ENCODE results near the gene JPH3.

The JPH3 gene

DNA sequence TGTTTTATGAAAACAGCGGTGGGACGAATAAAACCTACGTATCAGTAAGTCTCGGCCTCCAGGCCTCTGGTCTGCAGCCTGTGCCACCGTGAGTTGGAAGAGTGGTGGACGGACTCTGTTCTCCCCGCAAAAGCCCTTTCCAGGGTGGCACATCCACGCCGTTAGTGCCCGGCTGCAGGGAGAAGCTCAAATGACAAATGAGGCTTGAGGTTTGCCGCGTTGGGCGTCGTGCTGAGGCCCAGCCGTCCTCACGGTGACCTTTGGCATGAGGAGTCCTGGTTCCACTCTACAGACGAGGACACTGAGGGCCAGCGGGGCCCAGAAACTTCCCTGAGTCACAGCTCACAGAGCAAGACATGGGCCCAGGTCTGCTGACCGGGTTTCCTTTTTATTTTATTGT is 40.2 kb downstream of the JPH3 start:
- Mint-ChIP-seq H3K27ac (no peak overlapping the region), H3K4me3 (no peak overlapping the region), H3K9me3 (no peaks in the 10 kb centered on the region), H3K4me1 (no peaks in the 10 kb centered on the region), H3K36me3 (ENCODE audit: low read depth) (no peaks in the 10 kb centered on the region), H3K27me3 (ENCODE audit: low read depth, poor library complexity) (peaks cover 26% of the 10 kb centered on the region)
- no peak for DNase-seq
- TF ChIP-seq, protein P1, sequence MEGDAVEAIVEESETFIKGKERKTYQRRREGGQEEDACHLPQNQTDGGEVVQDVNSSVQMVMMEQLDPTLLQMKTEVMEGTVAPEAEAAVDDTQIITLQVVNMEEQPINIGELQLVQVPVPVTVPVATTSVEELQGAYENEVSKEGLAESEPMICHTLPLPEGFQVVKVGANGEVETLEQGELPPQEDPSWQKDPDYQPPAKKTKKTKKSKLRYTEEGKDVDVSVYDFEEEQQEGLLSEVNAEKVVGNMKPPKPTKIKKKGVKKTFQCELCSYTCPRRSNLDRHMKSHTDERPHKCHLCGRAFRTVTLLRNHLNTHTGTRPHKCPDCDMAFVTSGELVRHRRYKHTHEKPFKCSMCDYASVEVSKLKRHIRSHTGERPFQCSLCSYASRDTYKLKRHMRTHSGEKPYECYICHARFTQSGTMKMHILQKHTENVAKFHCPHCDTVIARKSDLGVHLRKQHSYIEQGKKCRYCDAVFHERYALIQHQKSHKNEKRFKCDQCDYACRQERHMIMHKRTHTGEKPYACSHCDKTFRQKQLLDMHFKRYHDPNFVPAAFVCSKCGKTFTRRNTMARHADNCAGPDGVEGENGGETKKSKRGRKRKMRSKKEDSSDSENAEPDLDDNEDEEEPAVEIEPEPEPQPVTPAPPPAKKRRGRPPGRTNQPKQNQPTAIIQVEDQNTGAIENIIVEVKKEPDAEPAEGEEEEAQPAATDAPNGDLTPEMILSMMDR (IDR thresholded peaks at IDR 0.05) = no peak

DNA sequence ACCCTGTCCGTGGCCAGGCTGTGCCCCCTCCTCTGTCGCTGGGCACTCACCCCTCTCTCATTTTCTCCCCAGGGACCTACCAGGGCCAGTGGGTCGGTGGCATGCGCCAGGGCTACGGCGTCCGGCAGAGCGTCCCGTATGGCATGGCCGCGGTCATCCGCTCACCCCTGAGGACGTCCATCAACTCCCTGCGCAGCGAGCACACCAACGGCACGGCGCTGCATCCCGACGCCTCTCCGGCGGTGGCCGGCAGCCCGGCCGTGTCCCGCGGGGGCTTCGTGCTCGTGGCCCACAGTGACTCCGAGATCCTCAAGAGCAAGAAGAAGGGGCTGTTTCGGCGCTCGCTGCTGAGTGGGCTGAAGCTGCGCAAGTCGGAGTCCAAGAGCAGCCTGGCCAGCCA is 41.9 kb downstream of the JPH3 start:
- TF ChIP-seq, protein P1 (IDR thresholded peaks at IDR 0.05) = no peak
- no peak overlapping the region for H3K27ac Mint-ChIP-seq
- H3K4me3 Mint-ChIP-seq = no peak overlapping the region
- peaks cover 15% of the 10 kb centered on the region for H3K27me3 Mint-ChIP-seq (ENCODE audit: low read depth, poor library complexity)
- DNase-seq = no peak
- no peaks in the 10 kb centered on the region for H3K36me3 Mint-ChIP-seq (ENCODE audit: low read depth)
- no peaks in the 10 kb centered on the region for H3K9me3 Mint-ChIP-seq
- H3K4me1 Mint-ChIP-seq = peaks cover 7% of the 10 kb centered on the region

DNA sequence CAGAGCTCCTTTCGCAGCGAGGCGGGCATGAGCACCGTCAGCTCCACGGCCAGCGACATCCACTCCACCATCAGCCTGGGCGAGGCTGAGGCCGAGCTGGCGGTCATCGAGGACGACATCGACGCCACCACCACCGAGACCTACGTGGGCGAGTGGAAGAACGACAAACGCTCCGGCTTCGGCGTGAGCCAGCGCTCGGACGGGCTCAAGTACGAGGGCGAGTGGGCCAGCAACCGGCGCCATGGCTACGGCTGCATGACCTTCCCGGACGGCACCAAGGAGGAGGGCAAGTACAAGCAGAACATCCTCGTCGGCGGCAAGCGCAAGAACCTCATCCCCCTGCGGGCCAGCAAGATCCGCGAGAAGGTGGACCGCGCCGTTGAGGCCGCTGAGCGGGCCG is 42.3 kb downstream of the JPH3 start:
- Mint-ChIP-seq H3K36me3 (ENCODE audit: low read depth) (no peaks in the 10 kb centered on the region), H3K9me3 (no peaks in the 10 kb centered on the region), H3K27me3 (ENCODE audit: low read depth, poor library complexity) (peaks cover 13% of the 10 kb centered on the region), H3K4me3 (no peak overlapping the region), H3K27ac (no peak overlapping the region), H3K4me1 (peaks cover 7% of the 10 kb centered on the region)
- TF ChIP-seq, protein P1 (IDR thresholded peaks at IDR 0.05) = no peak
- DNase-seq = no peak

DNA sequence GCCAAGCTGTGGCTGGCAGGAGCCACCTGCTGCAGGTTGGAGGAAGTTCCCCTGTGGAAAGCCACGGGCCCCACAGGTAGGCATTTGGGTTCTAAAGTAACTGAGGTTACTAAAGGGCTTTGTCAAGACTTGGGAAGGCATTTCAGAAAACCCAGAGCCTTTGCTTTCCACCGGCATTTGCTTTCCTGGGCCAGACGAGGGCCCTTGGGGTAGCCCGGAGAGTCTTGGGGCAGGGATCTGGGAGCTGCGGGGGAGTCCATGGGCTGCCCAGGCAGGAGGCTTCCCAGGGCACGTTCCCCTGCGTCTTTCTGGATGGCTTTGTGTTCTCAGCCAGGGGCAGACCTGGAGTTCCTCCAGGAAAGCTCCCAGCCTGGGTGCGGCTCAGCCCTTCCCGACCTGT is 43.5 kb downstream of the JPH3 start:
- no peaks in the 10 kb centered on the region for H3K9me3 Mint-ChIP-seq

DNA sequence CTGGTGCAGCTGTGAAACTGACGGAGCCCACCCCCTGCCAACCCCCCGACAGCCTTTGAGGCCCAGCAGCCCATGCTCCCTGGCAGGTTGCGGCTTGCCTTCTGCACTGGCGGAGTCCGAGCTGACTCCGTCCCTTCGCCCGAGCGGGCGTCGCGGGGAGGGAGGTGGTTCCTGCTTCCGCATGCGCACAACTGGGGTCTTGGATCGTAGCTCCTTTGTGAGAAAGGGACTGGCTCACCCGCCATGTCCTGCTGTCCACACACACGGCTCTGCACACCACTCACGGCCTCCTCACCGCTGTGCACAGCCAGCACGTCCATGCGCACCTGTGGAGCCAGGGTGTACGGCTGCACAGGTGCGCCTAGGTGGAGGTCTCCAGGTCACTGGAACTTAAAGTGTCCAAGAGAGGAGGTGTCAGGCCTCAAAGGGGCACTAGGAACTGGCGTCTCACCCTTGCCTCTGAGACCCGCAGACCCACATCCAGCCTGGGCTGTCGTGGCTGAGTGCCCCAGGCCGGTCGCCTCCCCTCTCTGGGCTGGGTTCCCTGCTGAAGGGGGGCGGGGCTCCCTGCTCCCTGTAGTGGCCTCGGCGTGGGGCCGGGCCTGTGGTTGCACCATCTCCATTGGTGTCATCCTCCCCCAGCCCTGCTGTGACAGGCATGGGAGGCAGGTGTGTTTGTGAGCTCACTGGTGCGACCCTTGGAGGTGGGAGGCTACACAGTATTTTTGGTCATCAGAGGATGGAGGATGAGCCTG is 45.3 kb downstream of the JPH3 start:
- peak overlapping the region; percentile 80 for H3K27ac Mint-ChIP-seq
- TF ChIP-seq, protein P1 (IDR thresholded peaks at IDR 0.05) = no peak

More for the DNA sequence above, 43.5 kb downstream of the JPH3 start:
- Mint-ChIP-seq H3K4me1 (peaks cover 7% of the 10 kb centered on the region), H3K27me3 (ENCODE audit: low read depth, poor library complexity) (peaks cover 4% of the 10 kb centered on the region), H3K36me3 (ENCODE audit: low read depth) (no peaks in the 10 kb centered on the region), H3K4me3 (no peak overlapping the region), H3K27ac (no peak overlapping the region)
- DNase-seq = no peak
- TF ChIP-seq, protein P1 (IDR thresholded peaks at IDR 0.05) = no peak

DNA sequence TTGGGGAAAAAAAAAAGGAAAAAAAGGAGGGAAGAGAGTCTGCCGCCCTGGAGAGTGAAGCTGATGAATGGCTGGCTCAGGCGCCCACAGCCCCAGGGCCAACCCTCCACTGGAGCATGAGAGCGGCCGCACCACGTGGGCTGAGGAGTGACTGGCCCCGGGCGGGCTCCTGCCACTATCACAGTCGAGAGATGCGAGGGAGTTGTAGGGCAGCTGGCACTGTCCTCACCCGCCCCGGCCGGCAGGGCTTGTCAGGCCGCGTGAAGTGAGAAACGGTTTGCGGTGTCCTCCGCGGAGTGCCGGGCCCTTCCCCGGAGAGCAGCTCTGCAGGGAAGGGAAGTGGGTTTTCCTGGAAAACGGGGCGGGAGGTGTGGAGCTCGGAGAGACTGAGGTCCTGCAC is 45.9 kb downstream of the JPH3 start:
- Mint-ChIP-seq H3K9me3 (no peaks in the 10 kb centered on the region), H3K4me1 (peaks cover 7% of the 10 kb centered on the region), H3K27me3 (ENCODE audit: low read depth, poor library complexity) (peaks cover 3% of the 10 kb centered on the region), H3K4me3 (no peak overlapping the region), H3K27ac (peak overlapping the region; percentile 80), H3K36me3 (ENCODE audit: low read depth) (no peaks in the 10 kb centered on the region)
- DNase-seq = no peak
- TF ChIP-seq, protein P1 (IDR thresholded peaks at IDR 0.05) = no peak

More for the DNA sequence above, 45.3 kb downstream of the JPH3 start:
- Mint-ChIP-seq H3K36me3 (ENCODE audit: low read depth) (no peaks in the 10 kb centered on the region), H3K4me1 (peaks cover 7% of the 10 kb centered on the region), H3K4me3 (no peak overlapping the region), H3K9me3 (no peaks in the 10 kb centered on the region), H3K27me3 (ENCODE audit: low read depth, poor library complexity) (peaks cover 6% of the 10 kb centered on the region)
- peak; percentile 48 for DNase-seq
